GM20431 (cell line): ENCODE measurements around the gene SNRNP48.

ENCODE experiments used
- in situ Hi-C: fragments of 300-500 bp; cut with MseI, MboI; formaldehyde crosslinking; loops from one replicate; pipeline ENCODE4 v1.15.0; 2020; ENCODE audit warnings: low sequenced_read_pairs; ENCODE audit not compliant: unreplicated experiment

Gene SNRNP48

GRCh38 chr6:7639427-7639826, 49.4 kb downstream of the SNRNP48 start:
- in situ Hi-C loops = no loop called here

GRCh38 chr6:7640016-7640415, 50.0 kb downstream of the SNRNP48 start:
- in situ Hi-C loops = no loop called here

- in situ Hi-C loops = no loop called here
Measured at GRCh38 chr6:7640607-7641577, 50.9 kb downstream of the SNRNP48 start.

DNA sequence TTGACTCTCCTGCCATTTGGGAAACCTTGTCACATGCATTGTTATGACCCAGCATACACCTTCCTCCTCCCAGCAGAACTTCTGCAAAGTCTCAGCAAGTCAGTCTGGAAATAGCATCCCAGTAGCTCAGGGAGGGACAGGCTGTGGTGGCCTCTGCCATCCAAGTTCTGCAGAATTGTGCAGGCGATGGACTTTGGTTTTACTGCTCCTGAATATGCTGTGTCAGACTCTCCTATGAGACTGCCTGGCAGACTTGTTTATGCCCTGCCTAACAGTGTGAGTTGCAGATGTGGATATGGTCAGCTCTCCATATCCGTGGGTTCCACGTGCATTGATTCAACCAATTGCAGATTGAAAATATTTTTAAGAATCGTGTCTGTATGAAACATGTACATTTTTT, 52.8 kb downstream of the SNRNP48 start:
- in situ Hi-C loops = no loop called here

DNA sequence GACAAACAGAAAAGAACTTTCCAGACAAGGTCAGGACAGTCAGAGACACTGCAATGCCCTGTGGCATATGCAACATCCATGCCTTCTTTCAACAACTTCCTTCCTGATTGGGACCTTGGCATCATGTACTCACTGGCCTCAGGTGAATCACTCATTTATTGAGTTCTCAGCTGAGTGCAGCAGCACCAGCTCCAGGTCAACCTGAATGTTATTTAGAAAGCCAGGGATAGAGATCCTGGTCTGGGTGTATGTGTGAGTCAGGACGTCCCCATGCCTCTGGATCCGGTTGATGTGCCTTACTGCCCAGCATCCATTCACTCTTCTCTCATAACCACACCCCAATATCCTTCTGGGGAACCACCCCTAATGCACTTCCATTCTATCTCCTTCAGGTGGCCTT, 54.4 kb downstream of the SNRNP48 start:
- in situ Hi-C loops = no loop called here

GRCh38 chr6:7646394-7646793, 56.4 kb downstream of the SNRNP48 start:
- in situ Hi-C loops = no loop called here

DNA sequence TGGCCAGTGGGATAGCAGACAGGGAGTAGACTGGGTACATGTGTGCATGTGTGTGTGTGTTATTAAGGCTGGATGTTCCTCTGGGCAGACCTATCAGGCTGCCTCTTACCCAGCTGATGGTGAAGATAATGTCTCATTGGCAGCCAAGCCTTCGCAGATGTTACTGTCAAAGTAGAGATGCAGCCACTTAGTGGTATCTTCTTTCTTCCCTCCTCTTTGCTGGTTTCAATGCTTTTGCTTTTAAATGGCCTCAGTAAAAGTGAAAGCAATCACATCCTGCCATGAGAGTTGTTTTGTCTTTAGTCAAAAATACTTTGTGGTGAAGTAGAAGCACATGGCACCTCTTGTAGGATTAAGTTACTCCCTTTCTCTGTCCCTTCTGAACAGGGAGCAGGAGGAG, 57.5 kb downstream of the SNRNP48 start:
- in situ Hi-C loops = no loop called here

DNA sequence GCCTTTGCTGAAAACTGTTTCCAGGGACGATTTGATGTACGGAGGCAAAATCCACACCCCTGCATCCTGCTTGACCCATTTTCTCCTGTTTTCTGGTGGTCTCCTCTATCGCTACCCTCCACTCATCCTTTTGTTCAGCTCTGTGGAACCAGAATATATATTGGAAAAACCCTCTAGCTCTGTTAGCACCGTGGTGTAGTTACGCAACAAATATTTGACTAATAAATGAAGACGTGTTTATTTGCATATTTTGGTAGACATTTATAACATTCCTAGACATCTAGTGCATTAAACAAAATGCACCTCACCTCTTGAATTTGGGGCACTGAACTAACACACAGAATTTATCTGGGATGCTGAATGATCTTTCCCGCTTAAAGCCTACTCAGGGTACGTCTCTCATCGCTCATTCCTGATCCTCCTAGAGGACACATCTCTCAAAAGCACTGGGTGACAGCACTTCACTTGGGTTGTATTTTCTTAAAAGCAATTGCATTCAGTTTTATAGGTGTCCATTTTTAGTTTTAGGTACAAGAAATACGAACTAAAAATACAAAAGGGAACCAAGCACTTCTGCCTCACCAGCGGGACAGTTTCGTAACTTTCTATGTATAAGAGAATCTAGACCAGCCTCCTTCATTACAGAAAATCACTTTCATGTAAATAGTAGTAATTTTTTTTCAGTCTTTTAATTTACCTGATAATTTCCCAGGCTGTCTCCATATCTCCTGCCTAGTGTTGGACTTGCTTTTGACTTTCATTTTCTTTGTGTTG, 59.2 kb downstream of the SNRNP48 start:
- in situ Hi-C loops = no loop called here

- in situ Hi-C loops = no loop called here
Measured at GRCh38 chr6:7650878-7651277, 60.9 kb downstream of the SNRNP48 start.

- in situ Hi-C loops = no loop called here
Measured at GRCh38 chr6:7652957-7653356, 63.0 kb downstream of the SNRNP48 start.

DNA sequence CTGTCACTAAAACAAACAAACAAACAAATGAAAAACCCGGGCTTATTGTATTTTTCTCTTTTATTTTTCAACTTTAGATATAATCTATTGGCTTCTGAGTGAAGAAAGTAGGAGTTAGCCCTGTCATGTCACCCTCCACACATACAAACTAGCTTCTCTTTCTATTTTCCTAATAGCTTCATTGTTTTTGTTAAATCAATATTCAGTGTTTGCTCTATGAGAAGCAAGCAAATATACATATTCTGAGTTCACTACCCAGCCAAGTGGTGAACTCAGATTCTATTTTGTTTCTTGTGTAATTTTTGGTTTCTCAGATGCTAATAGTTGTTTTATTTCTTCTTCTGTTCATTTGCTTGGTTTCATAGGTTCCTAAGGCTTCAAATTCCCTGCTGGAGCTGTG, 66.4 kb downstream of the SNRNP48 start:
- in situ Hi-C loops = no loop called here

GRCh38 chr6:7658543-7658942, 68.5 kb downstream of the SNRNP48 start:
- in situ Hi-C loops = no loop called here

- in situ Hi-C loops = no loop called here
Measured at GRCh38 chr6:7661364-7661763, 71.4 kb downstream of the SNRNP48 start.
